PC-3 (cell line): ENCODE measurements around the gene OSBPL9. TPM values are rescaled to one million over a fixed set of nuclear protein-coding genes. Genes with fewer than 3 reads are reported as not detected.
A peak's percentile ranks its signal among the peaks of the same experiment; 100 is the strongest.

ENCODE experiments used
- ATAC-seq: fragments of 200-7000 bp; cut with Tn5 transposase; 2 replicates; pipeline ENCODE4 v1.9.1; 2020; ENCODE audit warnings: mild to moderate bottlenecking, moderate library complexity
- BruUV-seq: library from RNA; stranded (reverse); fragments of 400-500 nt; replicated peaks from 2 replicates; lab custom pipeline; 2021; lab: Mats Ljungman, UMichigan
- CTCF ChIA-PET: fragments of 300-600 bp; sonication (Branson Sonifier 250); formaldehyde crosslinking; loops from one replicate; lab custom pipeline; 2022; ENCODE audit warnings: antibody characterized with exemption; lab: Charles Lee
- POLR2A ChIA-PET: fragments of 300-600 bp; sonication (Branson Sonifier 250); formaldehyde crosslinking; loops from one replicate; lab custom pipeline; 2022; ENCODE audit warnings: antibody characterized with exemption; ENCODE audit not compliant: unreplicated experiment; lab: Charles Lee
- DNase-seq: peaks from one replicate; pipeline ENCODE4 v3.0.0-alpha.2; 2015
- H2AFZ ChIP-seq: fragments of 300-600 bp; sonication (generic); 2 replicates; pipeline ENCODE4 v1.6.0; 2016; ENCODE audit warnings: antibody characterized with exemption, low read length
- H3F3A ChIP-seq: fragments of 300-600 bp; sonication (generic); one replicate; pipeline ENCODE4 v1.6.0; 2017; ENCODE audit warnings: antibody characterized with exemption, low read length, control low read depth, mild to moderate bottlenecking; ENCODE audit not compliant: unreplicated experiment
- H3K27ac ChIP-seq: fragments of 300-600 bp; sonication (generic); 2 replicates; pipeline ENCODE4 v1.5.1; 2016; ENCODE audit warnings: mild to moderate bottlenecking, low read length
- H3K27me3 ChIP-seq: fragments of 300-600 bp; sonication (generic); 2 replicates; pipeline ENCODE4 v1.6.1; 2016; ENCODE audit warnings: low read length, mixed read lengths
- H3K36me3 ChIP-seq: fragments of 300-600 bp; sonication (generic); 2 replicates; pipeline ENCODE4 v1.6.1; 2016; ENCODE audit warnings: low read depth, mixed run types, low read length, mixed read lengths
- H3K4me1 ChIP-seq: fragments of 300-600 bp; sonication (generic); 2 replicates; pipeline ENCODE4 v1.5.1; 2016; ENCODE audit warnings: low read length; ENCODE audit not compliant: insufficient read depth
- H3K4me2 ChIP-seq: fragments of 300-600 bp; sonication (generic); 2 replicates; pipeline ENCODE4 v1.6.0; 2016; ENCODE audit warnings: low read length
- H3K4me3 ChIP-seq: fragments of 300-600 bp; sonication (generic); 2 replicates; pipeline ENCODE4 v1.5.1; 2016; ENCODE audit warnings: mild to moderate bottlenecking, low read length, mixed read lengths
- H3K79me2 ChIP-seq: fragments of 300-600 bp; sonication (generic); 2 replicates; pipeline ENCODE4 v1.6.1; 2017; ENCODE audit warnings: low read length, mixed read lengths
- H3K9ac ChIP-seq: fragments of 300-600 bp; sonication (generic); 2 replicates; pipeline ENCODE4 v1.6.0; 2016; ENCODE audit warnings: mild to moderate bottlenecking, low read length
- H3K9me2 ChIP-seq: fragments of 300-600 bp; sonication (generic); replicated peaks from 2 replicates; pipeline ENCODE4 v1.6.1; 2016; ENCODE audit warnings: mixed run types, low read length, mixed read lengths
- H3K9me3 ChIP-seq: fragments of 300-600 bp; sonication (generic); 2 replicates; pipeline ENCODE4 v1.6.1; 2016; ENCODE audit warnings: low read length, mixed read lengths
- H4K20me1 ChIP-seq: fragments of 300-600 bp; sonication (generic); 2 replicates; pipeline ENCODE4 v1.6.1; 2016; ENCODE audit warnings: low read length, mixed read lengths
- EZH2 ChIP-seq: fragments of 300-600 bp; sonication (generic); IDR thresholded peaks from one replicate; pipeline ENCODE4 v1.6.1; 2017; ENCODE audit warnings: antibody characterized with exemption, mild to moderate bottlenecking, low read length; ENCODE audit not compliant: unreplicated experiment
- EZH2phosphoT487 ChIP-seq: fragments of 300-600 bp; sonication (generic); IDR thresholded peaks from 2 replicates; pipeline ENCODE4 v1.6.1; 2018; ENCODE audit warnings: mild to moderate bottlenecking, antibody characterized with exemption, low read length, borderline replicate concordance
- intact Hi-C: fragments of 100-400 bp; cut with micrococcal nuclease; formaldehyde crosslinking; loops from 2 replicates; pipeline ENCODE4 v1.9.0; 2023
- total RNA-seq: library from RNA; depleted of rRNA; stranded (reverse); fragments of >200 nt; gene quantifications from 2 replicates; pipeline ENCODE4 v1.2.3, GENCODE V29; 2014
- TF ChIP-seq, protein P1 (sequence below): fragments of 300-600 bp; sonication (generic); conservative IDR thresholded peaks from 2 replicates; pipeline ENCODE4 v1.5.1; 2017; ENCODE audit warnings: antibody characterized with exemption, low read depth, mild to moderate bottlenecking, low read length

The OSBPL9 gene
- total RNA-seq, 1 experiment from 2014 or later = 74.7 TPM

DNA sequence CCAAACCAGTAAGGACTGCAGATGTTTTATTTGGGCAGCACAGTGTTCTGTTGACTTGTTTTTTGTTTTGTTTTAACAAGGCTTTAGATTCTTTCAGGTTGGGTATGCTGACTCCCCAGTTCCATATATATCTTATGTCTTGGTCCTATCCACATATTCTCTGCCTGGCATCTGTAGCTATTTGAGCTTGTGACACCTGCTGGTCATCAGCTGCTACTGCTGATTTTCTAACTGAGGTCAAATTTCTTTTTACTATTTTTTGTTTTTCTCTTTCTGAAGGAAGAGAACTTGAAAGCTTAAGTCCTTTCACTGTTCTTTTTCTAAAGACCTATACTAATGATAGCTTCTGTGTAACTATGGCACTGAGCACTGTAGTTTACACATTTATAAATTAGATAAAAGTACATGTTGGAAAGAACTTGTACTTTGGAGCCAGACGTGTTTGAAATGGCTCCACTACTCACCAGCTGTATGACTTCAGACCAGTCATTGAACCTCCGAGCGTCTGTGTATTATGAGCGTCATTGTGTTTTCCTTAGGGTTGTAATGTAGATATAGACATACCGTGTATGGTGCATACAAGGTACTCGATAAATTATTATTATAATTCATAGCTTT lies 152.2 kb downstream of the OSBPL9 start:
- H3K27me3 ChIP-seq = no peaks in the 10 kb centered on the region
- no peaks in the 10 kb centered on the region for H3K9me3 ChIP-seq
- no peak overlapping the region for H3K27ac ChIP-seq
- TF ChIP-seq, protein P1, sequence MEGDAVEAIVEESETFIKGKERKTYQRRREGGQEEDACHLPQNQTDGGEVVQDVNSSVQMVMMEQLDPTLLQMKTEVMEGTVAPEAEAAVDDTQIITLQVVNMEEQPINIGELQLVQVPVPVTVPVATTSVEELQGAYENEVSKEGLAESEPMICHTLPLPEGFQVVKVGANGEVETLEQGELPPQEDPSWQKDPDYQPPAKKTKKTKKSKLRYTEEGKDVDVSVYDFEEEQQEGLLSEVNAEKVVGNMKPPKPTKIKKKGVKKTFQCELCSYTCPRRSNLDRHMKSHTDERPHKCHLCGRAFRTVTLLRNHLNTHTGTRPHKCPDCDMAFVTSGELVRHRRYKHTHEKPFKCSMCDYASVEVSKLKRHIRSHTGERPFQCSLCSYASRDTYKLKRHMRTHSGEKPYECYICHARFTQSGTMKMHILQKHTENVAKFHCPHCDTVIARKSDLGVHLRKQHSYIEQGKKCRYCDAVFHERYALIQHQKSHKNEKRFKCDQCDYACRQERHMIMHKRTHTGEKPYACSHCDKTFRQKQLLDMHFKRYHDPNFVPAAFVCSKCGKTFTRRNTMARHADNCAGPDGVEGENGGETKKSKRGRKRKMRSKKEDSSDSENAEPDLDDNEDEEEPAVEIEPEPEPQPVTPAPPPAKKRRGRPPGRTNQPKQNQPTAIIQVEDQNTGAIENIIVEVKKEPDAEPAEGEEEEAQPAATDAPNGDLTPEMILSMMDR = peak; percentile 89
- no peak for TF ChIP-seq EZH2phosphoT487
- BruUV-seq = no TSS peak
- H3F3A ChIP-seq = no peaks in the 10 kb centered on the region
- DNase-seq (peak; percentile 69), ATAC-seq (peak; percentile 80)
- H2AFZ ChIP-seq = no peak overlapping the region
- H3K9me2 ChIP-seq = no peaks in the 10 kb centered on the region
- H3K4me2 ChIP-seq = no peak overlapping the region
- ChIA-PET CTCF (interaction anchor here (0.5 to 1.3 kb wide), 7 partner anchors 9 to 237 kb away, joined by 3 to 15 read pairs (median 5); no protein-coding TSS in a partner anchor), POLR2A (interaction anchor here (0.6 kb wide), 2 partner anchors 160 to 199 kb away, joined by 3 to 19 read pairs; no protein-coding TSS in a partner anchor)
- H3K9ac ChIP-seq = no peak overlapping the region
- H3K4me3 ChIP-seq = no peak overlapping the region
- H4K20me1 ChIP-seq = no peaks in the 10 kb centered on the region
- H3K79me2 ChIP-seq = no peaks in the 10 kb centered on the region
- 0 out of 2 replicates have a peak, but pooled peaks cover 2% of the 10 kb centered on the region for H3K36me3 ChIP-seq
- H3K4me1 ChIP-seq = peaks cover 13% of the 10 kb centered on the region
- intact Hi-C loops = loop anchor here (2.0 to 10.0 kb wide), 3 partner anchors 74 to 200 kb away; no protein-coding TSS in a partner anchor

- ChIA-PET POLR2A (no interaction called here), CTCF (no interaction called here)
- H3K9me3 ChIP-seq = no peaks in the 10 kb centered on the region
- ATAC-seq = no peak
- peaks cover 13% of the 10 kb centered on the region for H3K4me1 ChIP-seq
- no peak overlapping the region for H2AFZ ChIP-seq
- H3K4me3 ChIP-seq = no peak overlapping the region
- no peaks in the 10 kb centered on the region for H3K79me2 ChIP-seq
- intact Hi-C loops = no loop called here
- H3K27me3 ChIP-seq = no peaks in the 10 kb centered on the region
- H3K4me2 ChIP-seq = no peak overlapping the region
- BruUV-seq = no TSS peak
- TF ChIP-seq, protein P1 = no peak
- TF ChIP-seq EZH2phosphoT487 (no peak), EZH2 (no peak)
- no peaks in the 10 kb centered on the region for H3F3A ChIP-seq
- no peaks in the 10 kb centered on the region for H4K20me1 ChIP-seq
- H3K9me2 ChIP-seq = no peaks in the 10 kb centered on the region
- H3K36me3 ChIP-seq = peaks cover 5% of the 10 kb centered on the region; the same call in 1 of the 2 replicates
- DNase-seq = no peak
- H3K9ac ChIP-seq = no peak overlapping the region
- H3K27ac ChIP-seq = no peak overlapping the region
These were observed 159.5 kb downstream of the OSBPL9 start for GRCh38 chr1:51776408-51776807.

DNA sequence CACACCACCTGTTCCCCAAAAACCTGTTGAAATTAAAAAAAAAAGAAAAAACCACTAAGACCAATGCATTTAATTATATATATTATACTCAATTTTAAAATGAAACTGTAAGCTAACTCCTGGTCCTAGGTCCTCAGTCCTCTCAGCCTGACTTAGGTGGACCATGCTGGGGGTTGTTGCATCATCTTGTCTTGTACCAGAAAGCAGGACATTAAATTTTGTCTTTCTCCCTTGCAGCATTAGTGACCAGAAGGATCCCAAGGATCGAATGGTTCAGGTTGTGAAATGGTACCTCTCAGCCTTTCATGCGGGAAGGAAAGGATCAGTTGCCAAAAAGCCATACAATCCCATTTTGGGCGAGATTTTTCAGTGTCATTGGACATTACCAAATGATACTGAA lies 164.0 kb downstream of the OSBPL9 start:
- DNase-seq (no peak), ATAC-seq (no peak)
- Histone ChIP-seq H3K9me3 (no peaks in the 10 kb centered on the region), H3K4me3 (no peak overlapping the region), H3K4me2 (no peak overlapping the region), H3K27ac (no peak overlapping the region), H3F3A (no peaks in the 10 kb centered on the region), H2AFZ (no peak overlapping the region), H4K20me1 (no peaks in the 10 kb centered on the region), H3K9ac (no peak overlapping the region), H3K36me3 (peaks cover 7% of the 10 kb centered on the region; the same call in 1 of the 2 replicates), H3K79me2 (no peaks in the 10 kb centered on the region), H3K27me3 (no peaks in the 10 kb centered on the region), H3K9me2 (no peaks in the 10 kb centered on the region), H3K4me1 (no peaks in the 10 kb centered on the region)
- POLR2A ChIA-PET = no interaction called here
- no peak for TF ChIP-seq EZH2phosphoT487
- TF ChIP-seq, protein P1 = no peak
- TF ChIP-seq EZH2 = no peak
- CTCF ChIA-PET = no interaction called here
- intact Hi-C loops = no loop called here
- BruUV-seq = no TSS peak
